ENCODE data around the gene ABI3.

The ABI3 gene

DNA sequence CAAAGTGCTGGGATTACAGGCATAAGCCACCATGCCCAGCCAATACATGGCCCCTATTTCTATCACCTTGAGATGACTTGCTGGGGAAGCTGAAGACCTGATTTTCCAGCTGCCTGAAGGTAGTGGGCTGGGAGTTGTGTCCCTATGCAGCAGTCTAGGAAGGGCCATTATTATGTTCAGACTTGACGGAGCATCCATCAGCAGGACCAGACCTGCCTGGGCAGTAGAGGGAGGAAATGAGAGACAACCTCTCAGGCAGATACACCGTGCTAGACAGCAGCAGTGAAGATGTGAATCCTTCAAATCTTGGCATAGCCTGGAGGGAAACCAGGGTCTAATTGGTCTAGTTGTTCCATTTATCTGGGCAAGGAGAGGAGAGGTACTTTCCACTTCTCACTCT is 55.7 kb downstream of the ABI3 start:
- no peaks in the 10 kb centered on the region for H3K36me3 ChIP-seq (ENCODE audit: control insufficient read depth in 1 of 2, insufficient read depth in 2 of 2, low read length in 2 of 2)
- H3K27ac ChIP-seq (ENCODE audit: low read depth, low read length), result no peak overlapping the region
- H3K4me1 ChIP-seq (ENCODE audit: control insufficient read depth in 1 of 2, insufficient read depth in 2 of 2, low read length in 2 of 2), result no peaks in the 10 kb centered on the region
- H3K9me3 ChIP-seq (ENCODE audit: control insufficient read depth in 1 of 2, low read length in 2 of 2), result no peaks in the 10 kb centered on the region
- no peak overlapping the region for H3K9ac ChIP-seq (ENCODE audit: low read depth in 1 of 2, low read length in 2 of 2)
- no peak overlapping the region for H3K4me3 ChIP-seq (ENCODE audit: low read depth in 1 of 2, low read length in 2 of 2)
- peaks cover 0 to 2% of the 10 kb centered on the region in 2 donors for H3K27me3 ChIP-seq (ENCODE audit: control insufficient read depth in 1 of 2, insufficient read depth in 2 of 2, low read length in 2 of 2)

DNA sequence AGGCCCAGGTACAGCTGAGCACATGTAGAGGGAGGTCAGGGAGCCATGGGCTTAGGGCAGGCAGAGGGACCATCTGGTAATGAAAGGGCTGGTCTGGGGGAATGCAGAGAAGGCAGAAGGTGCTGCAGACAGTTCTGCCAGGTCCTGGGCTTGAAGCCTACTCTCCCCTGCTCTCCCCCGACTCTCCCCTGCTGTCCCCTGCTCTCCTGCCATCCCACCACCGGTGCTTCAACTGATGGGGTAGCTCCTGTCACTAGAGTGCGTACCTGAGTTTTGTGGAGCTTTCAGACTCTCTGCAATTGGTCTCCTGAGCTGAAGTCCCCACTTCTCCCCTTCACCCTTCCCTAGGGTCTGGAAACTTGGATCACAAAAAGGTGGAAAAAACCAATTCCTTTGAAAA is 57.4 kb downstream of the ABI3 start:
- Histone ChIP-seq H3K27ac (ENCODE audit: low read depth, low read length) (no peak overlapping the region), H3K9me3 (ENCODE audit: control insufficient read depth in 1 of 2, low read length in 2 of 2) (no peaks in the 10 kb centered on the region), H3K27me3 (ENCODE audit: control insufficient read depth in 1 of 2, insufficient read depth in 2 of 2, low read length in 2 of 2) (no peaks in the 10 kb centered on the region), H3K4me1 (ENCODE audit: control insufficient read depth in 1 of 2, insufficient read depth in 2 of 2, low read length in 2 of 2) (no peaks in the 10 kb centered on the region), H3K36me3 (ENCODE audit: control insufficient read depth in 1 of 2, insufficient read depth in 2 of 2, low read length in 2 of 2) (no peaks in the 10 kb centered on the region), H3K4me3 (ENCODE audit: low read depth in 1 of 2, low read length in 2 of 2) (no peak overlapping the region), H3K9ac (ENCODE audit: low read depth in 1 of 2, low read length in 2 of 2) (no peak overlapping the region)

DNA sequence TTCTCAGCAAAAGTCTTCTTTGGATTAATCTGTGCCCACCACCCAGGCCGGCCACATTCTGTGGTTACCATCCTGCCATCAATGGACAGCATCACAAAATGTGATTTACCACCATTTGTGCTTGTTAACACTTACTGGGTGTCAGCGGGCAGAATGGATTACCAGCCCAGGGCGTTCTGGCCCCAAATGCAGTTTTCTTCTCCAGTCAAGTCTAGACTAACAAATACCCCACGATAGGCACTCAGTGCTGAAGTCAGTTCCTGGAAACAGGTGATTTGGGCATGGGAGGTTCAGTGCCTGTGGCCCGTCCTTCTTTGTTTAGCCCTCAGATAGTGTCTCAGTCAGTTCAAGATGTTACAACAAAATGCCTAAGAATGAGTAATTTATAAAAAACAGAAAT is 58.8 kb downstream of the ABI3 start:
- no peaks in the 10 kb centered on the region for H3K27me3 ChIP-seq (ENCODE audit: control insufficient read depth in 1 of 2, insufficient read depth in 2 of 2, low read length in 2 of 2)
- no peak overlapping the region for H3K27ac ChIP-seq (ENCODE audit: low read depth, low read length)
- no peaks in the 10 kb centered on the region for H3K4me1 ChIP-seq (ENCODE audit: control insufficient read depth in 1 of 2, insufficient read depth in 2 of 2, low read length in 2 of 2)
- no peaks in the 10 kb centered on the region for H3K9me3 ChIP-seq (ENCODE audit: control insufficient read depth in 1 of 2, low read length in 2 of 2)
- no peak overlapping the region for H3K4me3 ChIP-seq (ENCODE audit: low read depth in 1 of 2, low read length in 2 of 2)
- H3K9ac ChIP-seq (ENCODE audit: low read depth in 1 of 2, low read length in 2 of 2), result no peak overlapping the region
- no peaks in the 10 kb centered on the region for H3K36me3 ChIP-seq (ENCODE audit: control insufficient read depth in 1 of 2, insufficient read depth in 2 of 2, low read length in 2 of 2)
